H1 (cell line): Measurements from ENCODE around the gene CSF3R. TPM values are rescaled to one million over a fixed set of nuclear protein-coding genes. Genes with fewer than 3 reads are reported as not detected.

Experiments used
- CTCF ChIA-PET: fragments of 300-600 bp; sonication (Branson Sonifier 250); formaldehyde crosslinking; loops from one replicate; lab custom pipeline; 2021; ENCODE audit not compliant: partially characterized antibody; lab: Charles Lee
- POLR2A ChIA-PET: fragments of 300-600 bp; sonication (Branson Sonifier 250); formaldehyde crosslinking; loops from one replicate; lab custom pipeline; 2021; ENCODE audit warnings: inconsistent platforms; ENCODE audit not compliant: partially characterized antibody; lab: Charles Lee
- DNase-seq, 2 experiments: peaks; one replicate each; pipeline versions ENCODE4 v3.0.0 to v3.0.0-alpha.2; 2010 to 2022; ENCODE audit warnings: low spot score in 2 of 2, low read depth in 1 of 2, mixed read lengths in 1 of 2
- FAIRE-seq: peaks from 2 replicates; lab custom pipeline; 2011; peaks lifted over from hg19 to GRCh38; lab: Jason Lieb, UNC
- H2AFZ ChIP-seq: 2 replicates; pipeline ENCODE4 v1.8.1; 2012; ENCODE audit warnings: low read length, inconsistent platforms
- H2AK5ac ChIP-seq: 2 replicates; pipeline ENCODE4 v1.6.1; 2013; ENCODE audit warnings: low read depth, low read length
- H2BK120ac ChIP-seq: replicated peaks from 2 replicates; pipeline ENCODE3; 2013; ENCODE audit warnings: low read depth, low read length, inconsistent platforms
- H2BK12ac ChIP-seq: 2 replicates; pipeline ENCODE4 v1.6.1; 2013; ENCODE audit warnings: low read depth, low read length
- H2BK15ac ChIP-seq: 2 replicates; pipeline ENCODE4 v1.6.1; 2013; ENCODE audit warnings: low read length
- H2BK20ac ChIP-seq: 2 replicates; pipeline ENCODE4 v1.6.1; 2013; ENCODE audit warnings: low read length
- H2BK5ac ChIP-seq: 2 replicates; pipeline ENCODE4 v1.6.1; 2013; ENCODE audit warnings: low read depth, low read length
- H3K14ac ChIP-seq: 2 replicates; pipeline ENCODE4 v1.6.1; 2013; ENCODE audit warnings: inconsistent platforms; ENCODE audit not compliant: insufficient read length
- H3K18ac ChIP-seq: 2 replicates; pipeline ENCODE4 v1.6.1; 2013; ENCODE audit warnings: low read length; ENCODE audit errors: extremely low read depth
- H3K23ac ChIP-seq: 2 replicates; pipeline ENCODE4 v1.6.1; 2013; ENCODE audit warnings: inconsistent platforms; ENCODE audit not compliant: insufficient read length
- H3K23me2 ChIP-seq: 2 replicates; pipeline ENCODE4 v1.6.1; 2013; ENCODE audit warnings: low read depth, low read length
- H3K27ac ChIP-seq: 2 replicates; pipeline ENCODE4 v1.6.1; 2011; ENCODE audit warnings: low read depth, low read length, inconsistent platforms
- H3K27me3 ChIP-seq, 4 experiments: replicated peaks in 1 of 4; 1 replicate in 1 of 4; 2 replicates in 3 of 4; pipeline versions ENCODE4 v1.6.1 to v1.8.1; 2011 to 2013; ENCODE audit warnings: low read length in 3 of 4, mild to moderate bottlenecking in 3 of 4, inconsistent platforms in 2 of 4, mixed read lengths in 2 of 4, moderate library complexity in 1 of 4; ENCODE audit not compliant: control insufficient read depth in 3 of 4, insufficient read depth in 3 of 4; ENCODE audit errors: extremely low read depth in 1 of 4
- H3K36me3 ChIP-seq, 4 experiments: 2 replicates each; pipeline versions ENCODE4 v1.6.1 to v1.8.1; 2011 to 2013; ENCODE audit warnings: mild to moderate bottlenecking in 4 of 4, low read length in 3 of 4, moderate library complexity in 2 of 4, control low read depth in 1 of 4, inconsistent platforms in 1 of 4; ENCODE audit not compliant: insufficient read depth in 4 of 4, control insufficient read depth in 2 of 4
- H3K4ac ChIP-seq: replicated peaks from 2 replicates; pipeline ENCODE3; 2013; ENCODE audit warnings: low read length, low read depth, mixed read lengths, inconsistent platforms; ENCODE audit not compliant: insufficient read length
- H3K4me1 ChIP-seq, 4 experiments: replicated peaks in 1 of 4; 1 replicate in 1 of 4; 2 replicates in 3 of 4; pipeline versions ENCODE4 v1.6.1 to v1.8.1; 2011 to 2013; ENCODE audit warnings: low read length in 3 of 4, inconsistent platforms in 2 of 4, mixed read lengths in 1 of 4; ENCODE audit not compliant: insufficient read depth in 4 of 4, control insufficient read depth in 3 of 4
- H3K4me2 ChIP-seq, 2 experiments: 2 replicates each; pipeline versions ENCODE4 v1.6.1 to v1.8.1; 2011 to 2013; ENCODE audit warnings: low read depth in 2 of 2, low read length in 2 of 2, control low read depth in 1 of 2, inconsistent platforms in 1 of 2, mild to moderate bottlenecking in 1 of 2; ENCODE audit not compliant: insufficient read depth in 1 of 2
- H3K4me3 ChIP-seq, 4 experiments: fragments of 200-600, 300-600 bp in 1 of 4; sonication (generic), shearing (Covaris generic), sonication (Bioruptor Twin) in 1 of 4; 2 replicates each; pipeline versions ENCODE4 v1.5.1 to v1.8.1; 2011 to 2016; ENCODE audit warnings: low read length in 4 of 4, low read depth in 3 of 4, control low read depth in 2 of 4, inconsistent platforms in 2 of 4, mild to moderate bottlenecking in 2 of 4, mixed read lengths in 1 of 4, moderate library complexity in 1 of 4; ENCODE audit not compliant: insufficient read depth in 2 of 4; ENCODE audit errors: extremely low read depth in 1 of 4
- H3K56ac ChIP-seq: replicated peaks from 2 replicates; pipeline ENCODE3; 2013; ENCODE audit warnings: low read depth, mild to moderate bottlenecking, mixed read lengths, low read length, inconsistent platforms; ENCODE audit not compliant: insufficient read length
- H3K79me1 ChIP-seq: 2 replicates; pipeline ENCODE4 v1.6.1; 2013; ENCODE audit warnings: low read depth, low read length, control low read depth
- H3K79me2 ChIP-seq, 2 experiments: 2 replicates each; pipeline versions ENCODE4 v1.6.1 to v1.8.1; 2012 to 2013; ENCODE audit warnings: low read length in 2 of 2, mild to moderate bottlenecking in 2 of 2, inconsistent platforms in 1 of 2; ENCODE audit not compliant: insufficient read depth in 2 of 2, control insufficient read depth in 1 of 2
- H3K9ac ChIP-seq, 4 experiments: replicated peaks in 1 of 4; 1 replicate in 1 of 4; 2 replicates in 3 of 4; pipeline versions ENCODE4 v1.6.1 to v1.8.1; 2011 to 2013; ENCODE audit warnings: low read depth in 3 of 4, low read length in 3 of 4, control low read depth in 2 of 4, mild to moderate bottlenecking in 2 of 4, moderate library complexity in 2 of 4, inconsistent platforms in 1 of 4; ENCODE audit errors: extremely low read depth in 1 of 4
- H3K9me3 ChIP-seq, 2 experiments: 2 replicates each; pipeline versions ENCODE4 v1.6.1 to v1.8.1; 2012 to 2013; ENCODE audit warnings: mild to moderate bottlenecking in 2 of 2, moderate library complexity in 2 of 2, control low read depth in 1 of 2, inconsistent platforms in 1 of 2, low read depth in 1 of 2, low read length in 1 of 2, mixed read lengths in 1 of 2; ENCODE audit not compliant: insufficient read depth in 2 of 2
- H4K20me1 ChIP-seq, 2 experiments: replicated peaks in 1 of 2; 2 replicates each; pipeline versions ENCODE3 to v1.8.1; 2011 to 2013; ENCODE audit warnings: inconsistent platforms in 2 of 2, low read length in 2 of 2, mild to moderate bottlenecking in 1 of 2; ENCODE audit not compliant: insufficient read depth in 2 of 2, control insufficient read depth in 1 of 2
- H4K5ac ChIP-seq: 2 replicates; pipeline ENCODE4 v1.6.1; 2013; ENCODE audit warnings: low read length, low read depth, mixed read lengths, inconsistent platforms; ENCODE audit not compliant: insufficient read length
- H4K8ac ChIP-seq: 2 replicates; pipeline ENCODE4 v1.8.0; 2013; ENCODE audit warnings: mild to moderate bottlenecking, moderate library complexity, low read length, inconsistent platforms; ENCODE audit not compliant: insufficient read depth; ENCODE audit errors: extremely low read depth
- H4K91ac ChIP-seq: replicated peaks from 2 replicates; pipeline ENCODE3; 2013; ENCODE audit warnings: low read length, mixed read lengths, inconsistent platforms; ENCODE audit not compliant: insufficient read length
- BRCA1 ChIP-seq: IDR thresholded peaks from 2 replicates; pipeline ENCODE4 v1.6.1; 2012; ENCODE audit warnings: low read depth, low read length, improper control_type of control experiment
- CEBPB ChIP-seq: IDR thresholded peaks from 2 replicates; pipeline ENCODE4 v1.6.1; 2012; ENCODE audit warnings: low read depth, low read length
- CHD1 ChIP-seq: IDR thresholded peaks from 2 replicates; pipeline ENCODE4 v1.6.1; 2012; ENCODE audit warnings: low read depth, low read length, improper control_type of control experiment
- CHD2 ChIP-seq: IDR thresholded peaks from 2 replicates; pipeline ENCODE4 v1.6.1; 2012; ENCODE audit warnings: low read length, improper control_type of control experiment
- CTBP2 ChIP-seq: IDR thresholded peaks from 2 replicates; pipeline ENCODE4 v1.7.0; 2011; ENCODE audit warnings: borderline replicate concordance, mild to moderate bottlenecking, moderate library complexity, mixed read lengths, low read length; ENCODE audit not compliant: insufficient read depth, insufficient read length
- EP300 ChIP-seq, 2 experiments: IDR thresholded peaks; 1 replicate in 1 of 2; 2 replicates in 1 of 2; pipeline ENCODE4 v1.6.1; 2011 to 2012; ENCODE audit warnings: low read depth in 2 of 2, low read length in 2 of 2, mild to moderate bottlenecking in 2 of 2, borderline replicate concordance in 1 of 2, inconsistent platforms in 1 of 2, moderate library complexity in 1 of 2
- KDM4A ChIP-seq: IDR thresholded peaks from one replicate; pipeline ENCODE4 v1.7.1; 2012; ENCODE audit warnings: low read depth, mild to moderate bottlenecking, moderate library complexity, low read length, inconsistent platforms; ENCODE audit not compliant: severe bottlenecking
- KDM5A ChIP-seq: fragments of 200-600 bp; IDR thresholded peaks from 2 replicates; pipeline ENCODE4 v1.7.1; 2012; ENCODE audit warnings: mild to moderate bottlenecking, low read length, inconsistent platforms, mixed read lengths
- NANOG ChIP-seq: IDR thresholded peaks from 2 replicates; pipeline ENCODE4 v1.6.1; 2011; ENCODE audit warnings: low read length, low read depth, mild to moderate bottlenecking, inconsistent platforms; ENCODE audit not compliant: insufficient read depth, poor library complexity, severe bottlenecking
- NRF1 ChIP-seq: IDR thresholded peaks from 2 replicates; pipeline ENCODE4 v1.6.1; 2011; ENCODE audit warnings: mild to moderate bottlenecking, low read depth, low read length, improper control_type of control experiment
- POLR2AphosphoS5 ChIP-seq: IDR thresholded peaks from 2 replicates; pipeline ENCODE4 v1.6.1; 2011; ENCODE audit warnings: low read depth, low read length
- SIRT6 ChIP-seq: IDR thresholded peaks from one replicate; pipeline ENCODE4 v1.7.1; 2012; ENCODE audit warnings: low read length, inconsistent platforms
- SRF ChIP-seq: IDR thresholded peaks from 2 replicates; pipeline ENCODE4 v1.6.1; 2011; ENCODE audit warnings: mild to moderate bottlenecking, low read depth, low read length, moderate library complexity
- WGBS, 2 experiments: shearing (Covaris generic) in 1 of 2; methylation state at CpG; one replicate each; pipeline versions ENCODE4 v1.1.6 to v1.1.7; 2013 to 2015; ENCODE audit warnings: low lambda C conversion rate in 2 of 2, mixed read lengths in 2 of 2, inconsistent platforms in 1 of 2, low coverage in 1 of 2, missing lambda C conversion rate in 1 of 2; ENCODE audit not compliant: insufficient replicate concordance in 2 of 2, insufficient coverage in 1 of 2, insufficient read length in 1 of 2; ENCODE audit errors: extremely low coverage in 1 of 2, missing lambda C conversion rate in 1 of 2; 5-methylcytosine and 5-hydroxymethylcytosine counted together
- polyA plus RNA-seq, 7 experiments: library from polyadenylated mRNA; depleted of rRNA in 3 of 7; stranded (reverse) in 5 of 7; unstranded in 2 of 7; fragments of >200 nt in 5 of 7; fragments of 200-250 nt in 2 of 7; gene quantifications; 1 replicate in 5 of 7; 2 replicates in 1 of 7; 4 replicates in 1 of 7; pipeline versions ENCODE4 v1.2.1 to v1.2.3, GENCODE V29; 2011 to 2013; ENCODE audit warnings: missing spikeins in 2 of 7, mixed read lengths in 2 of 7
- total RNA-seq: library from RNA; stranded (reverse); fragmentation: NEBNext Ultra II Directional; extraction: Animal tissue kit (Norgen Biotek cat#: 25700); gene quantifications from 2 replicates; pipeline ENCODE4 v1.2.1, GENCODE V29; 2021

Gene CSF3R
- total and polyA plus RNA-seq, 2 of the 8 experiments (the other 6 are each of a cell fraction or from before 2014, with no cell fraction given): not detected

GRCh38 chr1:36530791-36531190 is 48.1 kb upstream of the CSF3R start:
- H2BK20ac ChIP-seq: no peak overlapping the region
- H3K18ac ChIP-seq: no peak overlapping the region
- H4K5ac ChIP-seq: no peak overlapping the region
- no peak overlapping the region for H4K91ac ChIP-seq
- H2BK15ac ChIP-seq: no peak overlapping the region
- H2AFZ ChIP-seq: no peak overlapping the region
- no peak overlapping the region for H3K23ac ChIP-seq
- ChIA-PET POLR2A (no interaction called here), CTCF (interaction anchor here (0.8 kb wide), 1 partner anchor 14 kb away, joined by 4 read pairs; no protein-coding TSS in a partner anchor)
- H2AK5ac ChIP-seq: no peak overlapping the region
- no peaks in the 10 kb centered on the region for H3K23me2 ChIP-seq
- H4K20me1 ChIP-seq: no peaks in the 10 kb centered on the region
- TF ChIP-seq KDM5A: no peak
- no peak for TF ChIP-seq NANOG
- no peak for TF ChIP-seq BRCA1
- TF ChIP-seq SIRT6: no peak
- no peak for TF ChIP-seq CTBP2
- no peak for TF ChIP-seq NRF1
- no peak for TF ChIP-seq CHD2
- no peak for TF ChIP-seq CEBPB
- no peak for TF ChIP-seq SRF
- TF ChIP-seq CHD1: no peak
- no peak for TF ChIP-seq KDM4A
- TF ChIP-seq EP300 (IDR thresholded peaks at IDR 0.05; ENCODE audit: borderline replicate concordance in 1 of 2, low read depth in 2 of 2, low read length in 2 of 2): no peak
- no peak for TF ChIP-seq POLR2AphosphoS5
- no peaks in the 10 kb centered on the region for H3K79me1 ChIP-seq
- no peak for DNase-seq
- H3K14ac ChIP-seq: no peak overlapping the region
- no peaks in the 10 kb centered on the region; a peak in 1 of 4 replicates for H3K9me3 ChIP-seq
- no peak overlapping the region for H2BK120ac ChIP-seq
- no peak overlapping the region for H4K8ac ChIP-seq
- H3K4me3 ChIP-seq: no peak overlapping the region
- 92% methylated on average over 6 of the region's 6 CpGs; no CpG with 5 or more reads in 1 of the 2 experiments for WGBS, 2 experiments
- FAIRE-seq: no peak
- no peak overlapping the region for H3K4me2 ChIP-seq
- H3K9ac ChIP-seq: no peak overlapping the region
- no peak overlapping the region for H3K4ac ChIP-seq
- H3K27ac ChIP-seq: no peak overlapping the region
- H3K4me1 ChIP-seq: 0 out of 7 replicates have a peak, but pooled peaks cover 0 to 2% (median 0%) of the 10 kb centered on the region in 4 experiments
- H3K79me2 ChIP-seq: no peaks in the 10 kb centered on the region
- H3K27me3 ChIP-seq: no peaks in the 10 kb centered on the region
- H2BK12ac ChIP-seq: no peak overlapping the region
- no peaks in the 10 kb centered on the region for H3K36me3 ChIP-seq
- no peak overlapping the region for H2BK5ac ChIP-seq
- no peak overlapping the region for H3K56ac ChIP-seq
